ENCODE measurements around the gene AMBP. TPM values are rescaled to one million over a fixed set of nuclear protein-coding genes. Genes with fewer than 3 reads are reported as not detected.

Gene AMBP
- total RNA-seq, 4 donors from 2014 or later, result not detected

DNA sequence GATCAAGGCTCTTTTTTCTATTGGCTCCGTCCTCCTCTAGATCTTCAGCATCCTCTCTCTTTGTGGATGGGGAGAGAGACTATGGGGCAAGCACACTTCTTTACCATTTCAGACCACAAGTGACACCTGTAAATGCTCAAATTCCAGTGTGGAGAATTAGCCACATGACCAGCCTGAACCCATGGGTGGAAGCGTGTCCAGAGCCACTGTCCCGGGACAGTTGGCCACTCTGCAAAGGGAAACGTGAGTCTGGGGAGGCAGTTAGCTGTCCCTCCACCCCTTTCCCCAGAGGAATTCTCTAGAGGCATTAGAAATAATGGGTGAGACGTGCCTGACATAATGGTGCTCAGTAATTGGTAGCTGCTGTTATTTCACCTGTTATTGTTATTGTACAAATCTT lies 40.9 kb downstream of the AMBP start:
- no peak overlapping the region for H3K27ac ChIP-seq (replicated peaks in 1 of 4)
- intact Hi-C loops (cut with DNase I), result no loop called here
- no peaks in the 10 kb centered on the region for H3K27me3 ChIP-seq
- WGBS, result 84% methylated on average over 5 of the region's 5 CpGs
- peaks cover 0 to 3% (median 0%) of the 10 kb centered on the region in 4 donors for H3K9me3 ChIP-seq
- TF ChIP-seq POLR2A (IDR thresholded peaks at IDR 0.05; ENCODE audit: low read depth) (no peak), POLR2AphosphoS5 (IDR thresholded peaks at IDR 0.05) (no peak), EP300 (IDR thresholded peaks at IDR 0.05) (no peak)
- TF ChIP-seq, protein P1, sequence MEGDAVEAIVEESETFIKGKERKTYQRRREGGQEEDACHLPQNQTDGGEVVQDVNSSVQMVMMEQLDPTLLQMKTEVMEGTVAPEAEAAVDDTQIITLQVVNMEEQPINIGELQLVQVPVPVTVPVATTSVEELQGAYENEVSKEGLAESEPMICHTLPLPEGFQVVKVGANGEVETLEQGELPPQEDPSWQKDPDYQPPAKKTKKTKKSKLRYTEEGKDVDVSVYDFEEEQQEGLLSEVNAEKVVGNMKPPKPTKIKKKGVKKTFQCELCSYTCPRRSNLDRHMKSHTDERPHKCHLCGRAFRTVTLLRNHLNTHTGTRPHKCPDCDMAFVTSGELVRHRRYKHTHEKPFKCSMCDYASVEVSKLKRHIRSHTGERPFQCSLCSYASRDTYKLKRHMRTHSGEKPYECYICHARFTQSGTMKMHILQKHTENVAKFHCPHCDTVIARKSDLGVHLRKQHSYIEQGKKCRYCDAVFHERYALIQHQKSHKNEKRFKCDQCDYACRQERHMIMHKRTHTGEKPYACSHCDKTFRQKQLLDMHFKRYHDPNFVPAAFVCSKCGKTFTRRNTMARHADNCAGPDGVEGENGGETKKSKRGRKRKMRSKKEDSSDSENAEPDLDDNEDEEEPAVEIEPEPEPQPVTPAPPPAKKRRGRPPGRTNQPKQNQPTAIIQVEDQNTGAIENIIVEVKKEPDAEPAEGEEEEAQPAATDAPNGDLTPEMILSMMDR (IDR thresholded peaks at IDR 0.05), result no peak
- DNase-seq (ENCODE audit: extremely low spot score), result peak; percentile 77
- peaks cover 0 to 46% (median 27%) of the 10 kb centered on the region in 4 donors for H3K36me3 ChIP-seq
- no peaks in the 10 kb centered on the region for H3K4me1 ChIP-seq
- H3K4me3 ChIP-seq, result no peak overlapping the region

DNA sequence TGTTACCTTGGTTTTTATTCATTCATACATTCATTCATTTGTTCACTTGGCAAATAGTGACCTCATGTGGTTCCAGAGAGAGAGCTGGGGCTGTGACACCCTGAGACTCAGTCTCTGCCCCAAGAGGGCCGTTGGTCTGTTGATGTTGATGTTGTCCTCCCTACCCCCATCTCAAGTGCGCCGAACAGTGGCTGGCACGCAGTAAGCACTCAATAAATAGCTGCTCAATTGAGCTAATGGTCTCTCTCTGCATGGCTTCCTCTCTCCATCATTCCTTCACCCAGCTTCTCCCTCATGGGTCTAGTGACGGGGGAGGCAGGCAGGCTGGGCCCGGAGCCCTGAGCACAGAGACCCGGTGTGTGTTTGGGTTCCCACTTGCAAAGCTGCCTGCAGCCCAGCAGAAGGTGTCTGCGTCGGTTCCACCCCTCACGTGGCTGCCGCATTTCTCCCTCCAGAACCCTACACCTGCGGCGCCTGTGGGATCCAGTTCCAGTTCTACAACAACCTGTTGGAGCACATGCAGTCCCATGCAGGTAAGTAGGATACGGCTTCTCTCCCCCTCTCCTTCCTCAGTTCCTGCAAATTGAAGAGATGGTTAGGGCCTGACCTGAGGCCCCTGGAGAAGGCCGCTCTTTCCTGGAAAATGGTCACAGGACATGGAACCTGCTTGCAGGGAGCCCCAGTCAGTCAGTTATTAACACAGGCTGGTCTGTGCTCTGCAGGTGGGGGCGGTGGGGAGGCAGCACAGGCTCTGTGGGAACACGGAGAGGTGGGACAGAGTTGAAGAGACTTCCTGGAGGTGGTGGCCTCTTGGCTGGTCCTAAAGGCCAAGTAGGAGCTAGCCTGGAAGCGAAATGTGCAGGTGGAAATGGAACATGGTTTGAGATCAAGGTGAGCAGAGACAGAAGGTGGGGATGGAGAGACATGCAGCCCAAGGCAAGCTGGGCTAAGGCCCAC lies 42.0 kb downstream of the AMBP start:
- no peaks in the 10 kb centered on the region for H3K4me1 ChIP-seq
- 96% methylated on average over 18 of the region's 18 CpGs for WGBS
- intact Hi-C loops (cut with DNase I), result no loop called here
- no peaks in the 10 kb centered on the region for H3K27me3 ChIP-seq
- peaks cover 0 to 3% (median 0%) of the 10 kb centered on the region in 4 donors for H3K9me3 ChIP-seq
- TF ChIP-seq POLR2A (IDR thresholded peaks at IDR 0.05; ENCODE audit: low read depth) (no peak), POLR2AphosphoS5 (IDR thresholded peaks at IDR 0.05) (no peak), EP300 (IDR thresholded peaks at IDR 0.05) (no peak)
- TF ChIP-seq, protein P1 (IDR thresholded peaks at IDR 0.05), result no peak
- peak; percentile 70 for DNase-seq (ENCODE audit: extremely low spot score)
- peaks cover 0 to 50% (median 27%) of the 10 kb centered on the region in 4 donors for H3K36me3 ChIP-seq
- no peak overlapping the region for H3K4me3 ChIP-seq
- H3K27ac ChIP-seq (replicated peaks in 1 of 4), result no peak overlapping the region

DNA sequence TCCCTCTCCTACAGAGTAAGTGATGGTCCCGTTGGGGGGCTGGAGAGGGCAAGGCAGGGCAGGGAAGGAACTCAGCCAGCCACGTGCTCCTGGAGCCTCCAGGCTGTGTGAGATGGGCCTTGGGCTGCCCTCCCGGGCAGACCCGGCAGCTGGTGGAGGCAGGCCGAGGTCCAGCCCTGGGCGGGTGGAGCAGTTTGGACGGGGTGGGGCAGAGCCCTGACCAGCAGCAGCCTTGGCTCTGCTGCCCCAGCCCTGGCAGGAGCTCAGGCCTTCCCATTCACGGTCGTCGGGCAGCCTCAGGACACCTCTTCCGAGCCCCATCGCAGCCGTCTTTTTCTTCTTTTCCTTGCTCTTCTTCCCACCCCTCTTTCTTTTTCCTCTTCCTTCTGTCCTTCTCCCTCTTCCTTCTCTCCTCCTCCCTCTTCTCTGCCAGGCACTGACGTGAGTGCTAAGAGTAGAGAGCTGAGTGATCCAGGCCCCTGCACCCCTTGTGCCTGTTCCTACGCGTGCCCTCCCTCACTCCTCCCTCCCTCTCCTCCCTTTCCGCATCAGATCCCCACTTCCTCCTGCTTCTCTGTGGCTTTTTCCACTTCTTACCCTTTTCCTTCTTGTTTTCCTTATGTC lies 42.8 kb downstream of the AMBP start:
- intact Hi-C loops (cut with DNase I), result no loop called here
- Histone ChIP-seq H3K4me1 (no peaks in the 10 kb centered on the region), H3K27ac (replicated peaks in 1 of 4) (no peak overlapping the region), H3K9me3 (peaks cover 0 to 3% (median 0%) of the 10 kb centered on the region in 4 donors), H3K4me3 (no peak overlapping the region), H3K36me3 (peaks cover 0 to 50% (median 27%) of the 10 kb centered on the region in 4 donors), H3K27me3 (no peaks in the 10 kb centered on the region)
- DNase-seq (ENCODE audit: extremely low spot score), result no peak
- TF ChIP-seq, protein P1 (IDR thresholded peaks at IDR 0.05), result no peak
- TF ChIP-seq EP300 (IDR thresholded peaks at IDR 0.05) (no peak), POLR2AphosphoS5 (IDR thresholded peaks at IDR 0.05) (no peak), POLR2A (IDR thresholded peaks at IDR 0.05; ENCODE audit: low read depth) (no peak)
- 94% methylated on average over 15 of the region's 17 CpGs for WGBS

DNA sequence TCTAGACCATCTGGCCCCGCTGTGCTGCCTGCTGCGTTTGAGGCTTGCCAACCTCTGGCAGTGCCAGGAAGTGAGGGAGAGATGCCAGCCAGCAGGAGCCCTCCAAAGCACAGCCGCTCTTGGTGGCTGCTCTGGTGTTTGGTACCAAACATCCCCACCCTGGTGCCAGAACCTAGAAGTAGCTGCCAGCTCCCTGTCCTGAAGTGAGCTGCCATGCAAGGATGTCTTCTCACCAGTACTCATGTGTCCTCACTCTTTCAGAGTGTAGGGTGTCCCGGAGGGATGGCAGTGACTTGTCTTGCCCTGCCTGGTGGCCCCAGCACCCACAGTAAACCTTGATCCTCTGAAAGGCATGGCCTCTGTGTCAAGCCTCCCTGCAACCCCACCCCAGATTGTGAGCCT lies 43.4 kb downstream of the AMBP start:
- Histone ChIP-seq H3K4me3 (no peak overlapping the region), H3K27ac (replicated peaks in 1 of 4) (no peak overlapping the region), H3K9me3 (peaks cover 0 to 3% (median 0%) of the 10 kb centered on the region in 4 donors), H3K4me1 (no peaks in the 10 kb centered on the region), H3K27me3 (no peaks in the 10 kb centered on the region), H3K36me3 (peaks cover 0 to 50% (median 28%) of the 10 kb centered on the region in 4 donors)
- TF ChIP-seq, protein P1 (IDR thresholded peaks at IDR 0.05), result no peak
- TF ChIP-seq POLR2A (IDR thresholded peaks at IDR 0.05; ENCODE audit: low read depth) (no peak), POLR2AphosphoS5 (IDR thresholded peaks at IDR 0.05) (no peak), EP300 (IDR thresholded peaks at IDR 0.05) (no peak)
- intact Hi-C loops (cut with DNase I), result no loop called here
- DNase-seq (ENCODE audit: extremely low spot score), result peak; percentile 66
- 91% methylated on average over 4 of the region's 4 CpGs for WGBS

Data from esophagus muscularis mucosa (tissue), 4 donors.